Stimulated activated CD8-positive, alpha-beta memory T cell treated with anti-CD3 and anti-CD28 coated beads, Interleukin-2, amount 100 ng/mL, for 1 hour (primary cell): ENCODE measurements around the gene LARGE1.

ENCODE experiments used
- DNase-seq, 2 donors: peaks; one replicate each; pipeline ENCODE4 v3.0.0-alpha.2; 2020; ENCODE audit warnings: low read depth in 2 of 2

The LARGE1 gene

DNA sequence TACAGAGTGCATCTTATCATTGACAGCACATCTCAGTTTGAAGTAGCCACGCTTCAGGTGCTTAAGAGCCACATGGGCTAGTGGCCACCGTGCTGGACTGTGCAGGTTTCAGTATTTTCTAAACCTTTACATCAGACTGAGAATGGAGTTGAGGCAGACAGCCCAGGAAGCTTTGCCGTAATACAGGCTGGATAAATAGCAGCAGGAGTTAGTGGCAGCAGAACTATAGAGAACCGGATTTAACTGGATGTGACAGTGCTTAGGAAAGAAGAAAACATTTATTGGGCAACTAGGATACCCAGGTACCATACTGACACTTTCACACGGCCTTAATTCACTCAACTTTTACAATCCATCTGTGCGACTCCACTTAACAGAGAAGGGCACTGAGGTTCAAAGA is 145.5 kb downstream of the LARGE1 start:
- no peak for DNase-seq

DNA sequence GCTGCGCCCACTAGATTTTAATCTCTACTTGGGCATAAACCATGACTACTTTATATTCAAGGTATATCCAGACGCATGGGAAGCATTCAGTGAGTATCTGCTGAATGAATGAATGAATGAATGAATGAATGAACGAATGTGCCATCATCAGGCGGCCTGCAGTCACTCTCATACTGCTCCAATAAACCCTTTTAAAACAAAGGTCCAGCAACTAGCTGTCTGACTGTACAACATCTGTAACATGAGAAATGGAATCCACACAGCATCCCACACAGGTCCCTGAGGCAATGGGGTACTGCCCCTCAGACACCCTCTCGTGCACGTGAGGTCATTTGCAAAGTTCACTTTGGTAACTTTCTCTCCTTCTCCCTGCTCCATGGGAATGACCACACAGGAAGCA is 147.5 kb downstream of the LARGE1 start:
- DNase-seq = no peak

DNA sequence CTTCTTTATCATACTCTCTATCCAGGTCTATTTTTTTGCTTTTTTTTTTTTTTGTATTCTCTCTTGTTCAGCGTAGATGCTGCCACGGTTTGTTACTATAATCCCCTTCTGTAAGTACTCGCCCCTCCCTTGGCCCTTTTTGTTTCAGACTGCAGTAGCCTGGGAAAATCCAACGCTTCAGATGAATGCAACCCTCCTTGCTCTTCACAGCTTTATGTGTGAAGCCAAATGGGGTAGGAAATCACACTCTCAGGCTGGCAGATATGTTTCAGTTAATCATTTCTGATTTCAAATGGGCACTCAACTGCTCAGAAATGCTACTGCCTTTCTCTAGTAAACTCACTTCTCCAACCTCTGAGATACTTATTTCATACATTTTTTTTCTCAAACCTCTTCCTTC is 149.1 kb downstream of the LARGE1 start:
- no peak for DNase-seq

DNA sequence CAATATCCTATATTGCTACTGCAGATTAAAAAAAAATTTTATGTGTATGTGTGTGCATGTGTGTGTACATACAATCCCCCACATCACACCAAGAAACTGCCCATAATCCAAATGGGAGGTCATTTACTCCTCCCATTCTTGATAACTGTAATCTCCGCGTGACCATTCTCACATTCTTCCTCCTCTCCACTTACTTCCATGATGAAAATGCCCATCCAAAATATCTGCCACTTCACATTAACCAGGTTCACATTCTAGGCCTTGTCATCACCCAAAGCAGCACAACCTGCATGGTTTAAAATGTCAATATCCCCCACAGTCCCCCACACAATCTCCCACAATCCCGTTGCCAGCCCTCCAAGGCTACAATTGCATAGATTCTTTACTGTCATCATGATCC is 149.6 kb downstream of the LARGE1 start:
- DNase-seq = no peak

DNA sequence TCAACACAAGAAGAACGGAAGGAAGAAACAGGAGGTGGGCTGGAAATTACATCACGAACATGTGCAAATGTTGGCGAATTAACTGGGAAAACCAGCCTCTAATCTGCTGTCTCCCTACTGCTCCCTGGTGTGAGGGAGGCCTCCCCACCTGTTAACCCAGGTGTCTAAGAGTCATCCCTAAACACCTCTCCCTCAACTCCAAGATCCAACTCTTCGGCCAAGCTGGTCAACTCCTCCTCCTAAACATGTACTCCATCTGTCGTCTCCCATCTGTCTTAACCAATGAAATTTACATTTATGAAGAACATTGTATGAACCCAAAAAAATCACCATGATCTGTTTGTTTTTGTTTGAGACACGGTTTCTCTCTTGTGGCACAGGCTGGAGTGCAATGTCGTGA is 154.2 kb downstream of the LARGE1 start:
- DNase-seq = no peak

DNA sequence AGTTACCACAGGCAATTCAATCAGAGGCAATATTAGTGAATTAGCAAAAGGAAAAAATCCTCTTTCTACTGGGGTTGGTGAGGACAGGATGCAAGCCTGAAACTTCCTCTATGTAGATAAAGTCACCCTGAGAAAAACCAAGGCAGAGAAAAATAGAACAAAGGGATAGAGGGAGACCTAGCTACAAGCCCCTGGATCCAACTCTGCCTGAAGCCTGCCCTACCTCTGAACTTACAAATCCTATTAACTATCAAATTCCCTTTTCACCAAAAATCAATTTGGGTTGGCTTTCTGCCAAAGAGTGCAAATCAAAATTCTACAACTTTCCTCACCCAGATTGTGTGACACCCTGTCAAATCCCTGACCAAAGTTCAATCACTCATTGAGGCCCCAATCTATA is 161.3 kb downstream of the LARGE1 start:
- no peak for DNase-seq

DNA sequence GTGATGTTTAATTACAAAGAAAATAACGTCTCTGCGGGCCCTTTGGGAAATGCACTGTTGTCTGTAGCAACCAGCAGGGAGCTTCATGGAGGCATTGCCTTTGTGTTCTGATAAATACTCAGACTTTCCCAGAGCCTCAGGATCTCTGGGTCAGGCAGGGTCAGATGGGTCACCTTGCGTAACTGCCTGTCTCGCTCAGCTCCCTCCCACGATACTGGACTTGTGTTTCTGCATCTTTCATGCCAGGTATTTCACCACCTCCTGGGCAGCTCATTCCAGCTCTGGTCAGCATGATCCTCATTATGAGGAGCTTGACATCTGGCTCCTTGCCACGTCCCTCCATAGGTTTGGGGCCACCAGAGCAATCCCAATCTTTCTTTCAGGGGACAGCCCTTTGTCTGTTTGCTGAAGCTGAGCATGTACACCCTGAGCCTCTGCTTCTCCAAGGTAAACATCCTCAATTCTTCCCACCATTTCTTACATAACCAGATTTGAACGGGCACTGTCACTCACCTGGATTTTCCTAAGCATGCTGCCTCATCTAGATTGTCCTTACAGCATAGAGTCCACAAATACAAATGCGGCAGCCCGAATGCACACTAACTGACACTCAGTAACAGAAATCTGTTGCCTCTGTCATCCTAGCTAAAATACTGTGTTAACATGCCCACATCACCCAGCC is 162.3 kb downstream of the LARGE1 start:
- no peak for DNase-seq

DNA sequence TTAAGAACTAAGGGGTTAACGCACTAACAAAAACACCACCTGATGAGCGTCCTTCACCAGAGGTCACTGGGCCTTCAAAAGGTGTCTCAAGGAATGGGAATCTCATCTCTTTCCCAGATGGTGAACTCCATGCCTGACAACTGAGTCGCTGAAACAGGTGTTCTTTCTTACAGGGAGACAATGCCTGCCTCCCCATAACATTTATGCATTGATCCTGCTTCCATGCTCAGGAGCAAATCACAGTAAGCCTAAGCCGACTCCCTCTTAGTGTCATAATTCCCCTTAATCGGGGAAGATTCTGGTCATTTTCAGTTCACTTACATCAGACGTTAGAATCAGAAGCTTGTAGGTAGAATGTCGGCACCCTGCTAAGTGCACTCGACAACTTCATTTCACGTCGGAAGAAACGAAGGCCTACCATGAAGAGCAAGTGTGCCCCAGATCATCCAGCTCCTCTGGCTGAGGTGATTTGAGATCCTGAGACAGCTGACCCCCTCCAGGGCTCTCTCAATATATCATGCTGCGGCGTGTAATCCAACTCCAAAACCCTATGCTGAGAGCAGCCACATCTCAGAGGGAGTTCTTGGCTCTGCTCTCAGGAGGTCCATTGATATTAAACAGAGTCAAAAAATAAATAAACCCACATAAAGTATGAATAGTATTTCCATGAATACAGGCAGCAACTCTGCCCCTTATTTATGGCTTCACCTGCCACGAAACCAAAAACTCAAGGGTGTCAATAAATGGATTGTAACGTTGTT is 163.1 kb downstream of the LARGE1 start:
- no peak for DNase-seq

DNA sequence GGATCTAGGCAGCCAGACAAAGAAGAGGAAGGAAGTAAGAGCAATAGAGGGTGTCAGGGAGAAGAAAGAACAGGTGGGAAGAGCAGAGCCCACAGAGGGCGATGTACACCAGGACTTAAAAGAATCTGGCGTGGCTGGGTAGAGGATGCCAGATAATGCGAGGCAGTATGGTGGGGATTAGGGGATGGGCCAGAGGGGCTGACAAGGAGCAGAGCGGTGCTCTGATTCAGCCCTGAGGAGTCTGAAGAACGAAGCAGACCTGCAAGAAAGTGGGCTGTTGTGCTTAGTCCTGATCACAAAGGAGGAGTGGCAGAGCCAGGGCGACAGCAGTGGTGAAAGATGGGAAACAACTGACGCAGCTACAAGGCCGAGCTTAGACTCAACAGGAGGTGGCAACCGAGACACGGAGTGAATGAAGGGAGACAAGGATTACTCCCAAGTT is 163.7 kb downstream of the LARGE1 start:
- DNase-seq = no peak

DNA sequence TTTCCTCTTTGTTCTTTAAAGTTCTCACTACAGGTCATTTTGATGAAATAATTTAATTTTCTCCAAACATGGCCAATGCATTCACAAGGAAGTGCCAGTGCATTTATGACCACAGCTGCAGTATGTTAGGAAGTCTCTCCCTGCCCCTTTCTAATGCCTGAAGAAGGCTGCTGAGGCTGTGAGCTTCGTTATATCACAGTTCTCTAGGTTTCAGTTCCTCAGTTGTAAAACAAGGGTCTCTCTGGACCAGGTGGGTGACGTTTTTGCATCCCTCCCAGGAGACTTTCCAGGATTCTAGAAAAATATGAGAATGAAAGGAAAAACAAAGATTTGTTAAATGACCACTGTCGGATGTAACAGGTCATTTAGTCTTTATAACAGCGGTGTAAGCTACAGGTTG is 171.6 kb downstream of the LARGE1 start:
- DNase-seq = no peak

DNA sequence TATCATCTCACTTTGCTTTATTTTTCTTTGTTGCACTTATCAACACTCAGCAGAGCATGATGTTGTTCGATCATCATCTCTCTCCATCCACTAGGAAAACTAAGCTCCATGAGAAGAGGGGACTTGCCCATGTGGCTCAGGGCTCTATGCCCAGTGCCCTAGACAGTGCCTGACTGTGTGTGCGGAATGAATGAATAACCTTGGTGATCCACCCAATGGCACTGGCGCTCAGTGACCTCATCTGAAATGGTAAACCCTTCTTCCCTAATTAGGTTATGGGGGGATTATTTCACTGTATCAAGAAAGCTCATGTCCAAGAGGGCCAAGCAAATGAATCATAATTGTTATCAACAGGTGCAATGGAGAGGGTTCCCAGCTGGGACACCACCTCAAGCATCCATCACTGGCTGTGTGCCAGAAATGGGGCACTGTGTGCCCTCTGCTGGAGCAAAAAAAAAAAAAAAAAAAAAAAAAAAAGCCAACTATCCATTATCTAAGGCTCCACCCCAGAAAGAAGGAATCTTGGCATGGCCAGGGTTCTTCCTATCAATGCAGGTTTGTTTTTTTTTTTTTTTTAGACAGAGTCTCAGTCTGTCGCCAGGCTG is 172.6 kb downstream of the LARGE1 start:
- no peak for DNase-seq

DNA sequence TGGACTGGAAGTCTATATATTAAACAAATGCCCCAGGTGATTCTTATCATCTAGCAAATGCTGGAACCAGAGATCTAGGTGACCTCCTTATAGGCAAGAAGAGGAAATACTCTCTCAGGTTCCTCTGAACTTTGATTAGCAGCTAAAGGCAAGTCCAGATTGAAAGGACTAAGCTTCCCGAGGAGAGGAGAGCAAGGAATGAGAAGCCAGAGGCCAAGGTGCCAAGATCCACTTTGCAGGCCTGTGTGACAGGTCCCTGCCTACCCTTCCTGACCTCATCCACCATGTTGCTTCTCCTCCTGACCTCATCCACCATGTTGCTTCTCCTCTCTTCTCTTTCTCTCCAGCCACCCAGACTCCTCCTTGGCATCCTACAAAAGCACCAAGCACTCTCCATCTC is 173.2 kb downstream of the LARGE1 start:
- no peak for DNase-seq

DNA sequence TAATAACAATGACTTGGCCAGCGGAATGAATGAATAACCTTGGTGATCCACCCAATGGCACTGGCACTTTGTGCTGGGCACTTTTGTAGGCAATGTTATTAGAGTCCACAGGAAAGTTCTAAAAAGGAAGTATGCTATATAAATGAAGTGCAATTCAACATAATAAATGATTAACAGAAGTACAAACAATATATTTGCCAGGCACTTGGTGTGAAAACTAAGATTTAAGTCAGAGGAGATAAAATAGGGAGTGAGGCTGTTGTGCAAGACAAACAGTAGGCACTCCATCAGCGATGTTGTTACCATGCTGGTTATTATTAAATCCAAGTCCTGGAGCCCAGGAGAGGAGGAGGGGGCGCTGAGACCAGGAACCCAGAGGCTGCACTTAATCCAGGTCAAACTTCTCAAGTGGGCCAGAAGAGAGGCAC is 173.8 kb downstream of the LARGE1 start:
- no peak for DNase-seq

DNA sequence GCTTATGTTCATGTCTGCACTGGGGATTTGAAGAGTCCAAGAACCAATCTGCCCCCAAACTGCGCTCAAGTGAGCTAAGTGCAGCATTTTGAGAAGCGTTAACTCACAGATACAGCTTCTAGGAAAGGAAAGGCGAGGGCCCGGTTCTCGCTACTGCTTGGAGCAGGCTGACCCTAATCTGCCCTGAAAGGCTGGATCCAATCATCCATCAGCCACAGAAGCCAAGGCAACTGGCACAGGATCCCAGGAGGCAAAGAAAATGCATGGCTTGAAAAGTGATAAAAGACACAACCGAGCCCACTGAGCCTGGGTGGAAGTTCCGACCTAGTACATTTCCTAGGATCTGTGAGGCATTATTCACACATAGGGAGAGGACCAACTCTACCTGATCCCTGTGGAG is 174.8 kb downstream of the LARGE1 start:
- DNase-seq = no peak

DNA sequence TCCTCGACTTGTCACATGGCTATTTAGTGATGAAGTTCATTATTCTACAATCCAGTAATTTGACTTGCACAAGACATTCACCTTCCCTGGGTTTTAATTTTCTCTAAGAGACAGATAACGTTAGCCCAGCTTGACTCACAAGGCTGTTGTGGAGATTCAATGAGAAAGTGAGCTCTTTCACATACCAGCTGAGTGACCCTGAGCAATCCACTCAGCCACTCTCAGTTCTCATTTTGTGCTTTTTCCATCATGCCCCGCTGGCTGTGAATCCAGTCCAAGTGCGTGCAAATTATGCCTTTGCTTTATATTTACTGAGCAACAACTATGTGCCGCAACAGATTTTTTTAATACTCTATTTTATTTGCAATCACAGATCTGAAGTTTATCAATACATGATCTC is 176.5 kb downstream of the LARGE1 start:
- DNase-seq = no peak

DNA sequence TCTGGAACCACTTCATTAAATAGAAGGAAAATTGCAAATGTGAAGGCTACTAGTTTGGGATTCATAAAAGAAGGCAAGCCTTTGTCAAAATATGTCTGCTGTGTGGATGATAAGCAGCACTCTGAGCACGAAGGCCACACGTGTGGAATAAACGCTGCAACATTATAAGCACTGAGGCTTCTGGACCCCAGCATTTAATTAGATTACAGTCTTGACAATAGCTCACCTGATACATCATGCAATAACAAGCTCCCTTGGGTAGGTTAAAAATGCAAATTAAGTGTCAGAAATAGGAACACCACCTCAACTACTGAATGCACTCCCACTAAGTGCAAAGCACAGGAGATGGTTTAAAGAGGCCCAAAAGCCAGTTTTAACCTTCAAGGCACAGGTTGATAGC is 179.3 kb downstream of the LARGE1 start:
- no peak for DNase-seq

DNA sequence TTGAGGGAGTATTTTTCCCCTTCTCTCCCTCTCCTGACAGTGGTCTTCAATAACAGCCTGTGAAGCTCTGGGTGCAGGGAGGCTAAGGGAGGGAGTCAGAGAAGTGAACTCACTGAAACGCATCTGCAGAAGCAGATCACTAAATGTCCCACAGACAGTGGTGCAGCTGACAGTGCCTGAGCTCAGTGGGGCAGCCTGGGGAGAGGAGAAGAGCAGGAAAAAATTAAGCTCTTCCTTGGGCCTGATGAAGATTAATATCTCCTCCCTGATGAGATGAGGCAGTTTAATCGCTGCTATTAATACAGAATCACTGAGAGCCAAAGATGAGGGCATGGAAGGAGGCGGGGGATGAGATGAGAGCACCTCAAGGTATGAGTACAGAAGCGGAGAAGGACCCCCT is 180.8 kb downstream of the LARGE1 start:
- DNase-seq = no peak

DNA sequence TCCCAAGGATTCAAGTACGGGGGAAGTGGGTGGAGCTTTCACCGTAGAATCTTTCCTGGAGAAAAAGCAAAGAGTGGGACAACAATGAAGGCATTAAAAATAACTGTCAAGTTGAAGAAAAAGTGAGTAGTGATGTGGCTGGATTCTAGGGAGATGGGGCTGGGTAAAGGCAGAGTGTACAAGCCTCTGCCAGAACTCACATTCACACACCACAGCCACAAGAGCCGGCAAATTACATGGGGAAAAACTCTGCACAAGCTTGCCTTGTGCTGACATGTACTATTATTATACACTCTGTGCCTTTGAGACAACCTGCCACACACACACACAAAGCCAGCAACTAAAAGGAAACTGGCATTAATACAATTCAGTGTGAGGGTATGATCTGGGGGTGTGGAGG is 182.6 kb downstream of the LARGE1 start:
- DNase-seq = no peak

DNA sequence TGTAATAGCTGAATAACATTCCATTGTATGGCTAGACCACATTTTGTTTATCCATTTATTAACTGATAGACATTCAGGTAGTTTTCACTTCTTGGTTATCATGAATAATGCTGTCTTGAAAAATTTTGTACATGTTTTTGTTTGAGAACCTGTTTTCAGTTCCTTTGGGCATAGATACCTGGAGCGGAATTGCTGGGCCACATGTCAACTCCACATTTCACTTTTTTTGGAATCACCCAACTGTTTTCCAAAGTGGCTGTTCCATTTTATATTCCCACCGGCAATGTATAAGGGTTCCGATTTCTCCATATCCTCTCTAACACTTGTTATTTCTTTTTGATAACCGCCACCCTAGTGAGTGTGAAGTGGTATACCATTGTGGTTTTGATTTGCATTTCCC is 184.3 kb downstream of the LARGE1 start:
- no peak for DNase-seq

DNA sequence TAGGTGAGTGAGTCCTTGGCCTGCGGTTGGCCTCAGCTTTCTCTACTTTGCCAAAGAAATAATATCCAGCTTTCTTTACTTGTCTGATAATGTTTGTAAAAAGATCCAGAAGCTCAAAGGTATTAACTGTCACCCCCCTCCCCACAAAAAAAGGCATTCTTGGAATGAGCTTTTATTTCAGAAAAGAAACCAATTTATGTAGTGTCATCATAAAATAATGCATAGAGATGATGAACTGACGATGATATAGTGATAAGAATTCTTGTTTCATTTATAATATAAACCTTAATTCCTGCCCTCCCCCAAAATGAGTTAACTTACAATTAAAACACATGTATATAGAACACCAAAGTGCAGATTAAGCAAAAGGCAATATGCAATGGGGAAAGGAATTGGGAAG is 191.4 kb downstream of the LARGE1 start:
- DNase-seq = no peak

DNA sequence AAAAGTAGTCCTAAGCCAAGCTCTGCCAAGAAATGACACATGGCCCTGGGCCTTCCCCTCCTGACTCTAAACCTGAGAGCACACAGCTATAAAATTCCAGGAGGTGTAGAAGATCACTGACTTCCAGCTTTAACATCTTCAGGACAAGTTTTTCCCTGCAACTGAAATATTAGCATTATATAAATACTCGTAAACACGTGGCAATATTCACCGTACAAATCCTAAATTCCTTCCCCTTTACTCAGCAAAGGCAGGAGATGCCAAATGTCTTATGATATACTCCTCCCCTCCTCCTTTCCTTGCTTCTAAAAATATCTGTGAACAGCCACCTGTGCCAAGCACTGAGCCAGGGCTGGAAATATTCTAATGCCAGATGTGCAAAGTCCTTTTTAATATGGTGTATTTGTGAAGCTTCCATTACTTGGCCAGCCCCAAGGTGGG is 194.0 kb downstream of the LARGE1 start:
- no peak for DNase-seq

DNA sequence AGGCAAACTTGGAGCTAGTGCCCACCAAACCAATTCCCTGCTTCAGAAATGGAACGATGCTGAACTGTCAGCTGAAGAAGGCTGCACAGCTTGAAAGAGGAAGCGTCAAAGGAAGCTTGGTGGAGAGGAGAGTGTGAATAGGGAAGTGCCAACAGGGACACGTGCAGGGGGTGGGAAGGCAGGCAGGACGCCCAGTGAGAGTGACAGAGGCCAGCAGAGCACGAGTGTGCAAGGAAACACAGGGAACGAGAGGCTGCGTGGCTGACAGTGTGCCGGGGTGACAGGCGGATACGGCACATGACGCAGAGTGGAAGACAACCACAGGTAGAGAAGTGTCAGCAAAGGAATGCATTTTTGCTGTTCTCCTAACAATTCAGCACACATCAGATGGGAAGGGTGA is 196.4 kb downstream of the LARGE1 start:
- no peak for DNase-seq

DNA sequence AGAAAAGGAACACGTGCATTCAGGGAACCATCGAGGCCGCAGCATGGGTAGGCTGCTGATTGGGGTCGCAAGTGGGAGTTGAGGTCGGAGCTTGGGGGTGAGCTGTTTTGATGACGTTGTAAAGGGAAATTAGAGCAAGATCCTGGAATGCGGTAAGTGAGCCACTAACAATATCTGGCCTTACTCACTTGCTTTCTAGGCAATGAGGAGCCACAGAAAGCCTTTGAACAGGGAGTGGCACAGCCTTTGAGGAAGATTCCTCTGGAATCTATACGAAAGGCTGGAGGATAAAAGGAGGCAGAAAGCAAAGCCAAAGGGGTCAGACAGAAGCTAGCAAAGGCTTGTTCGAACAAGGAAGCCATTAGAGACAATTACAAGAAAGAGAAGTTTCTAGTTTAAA is 197.5 kb downstream of the LARGE1 start:
- no peak for DNase-seq
